GM12875 (cell line): ENCODE data around the gene PLTP.
A peak's percentile ranks its signal among the peaks of the same experiment; 100 is the strongest.

Experiments used
- H3K4me3 ChIP-seq: one replicate; pipeline ENCODE4 v1.5.1; 2011; ENCODE audit warnings: low read depth, low read length, control low read depth
- TF ChIP-seq, protein P1 (sequence below): IDR thresholded peaks from 2 replicates; pipeline ENCODE4 v1.5.1; 2011; ENCODE audit warnings: low read depth, mild to moderate bottlenecking, control low read depth, inconsistent platforms, low read length, moderate library complexity, borderline replicate concordance; ENCODE audit not compliant: insufficient read depth

Gene PLTP

DNA sequence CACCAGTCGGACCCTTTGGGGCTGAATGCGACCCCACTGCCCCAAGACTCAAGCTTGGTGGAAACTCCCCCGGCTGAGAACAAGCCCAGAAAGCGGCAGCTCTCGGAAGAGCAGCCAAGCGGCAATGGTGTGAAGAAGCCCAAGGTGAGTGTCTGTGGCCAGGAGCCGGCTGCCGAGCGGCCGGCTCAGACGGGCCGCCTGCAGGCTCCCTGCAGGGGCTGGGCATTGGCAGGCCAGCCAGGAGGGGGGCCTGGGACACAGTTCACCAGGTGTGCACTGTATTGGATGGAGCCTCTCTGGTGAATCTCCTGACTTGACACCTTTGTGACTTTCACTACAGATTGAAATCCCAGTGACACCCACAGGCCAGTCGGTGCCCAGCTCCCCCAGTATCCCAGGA, 28.5 kb upstream of the PLTP start:
- TF ChIP-seq, protein P1, sequence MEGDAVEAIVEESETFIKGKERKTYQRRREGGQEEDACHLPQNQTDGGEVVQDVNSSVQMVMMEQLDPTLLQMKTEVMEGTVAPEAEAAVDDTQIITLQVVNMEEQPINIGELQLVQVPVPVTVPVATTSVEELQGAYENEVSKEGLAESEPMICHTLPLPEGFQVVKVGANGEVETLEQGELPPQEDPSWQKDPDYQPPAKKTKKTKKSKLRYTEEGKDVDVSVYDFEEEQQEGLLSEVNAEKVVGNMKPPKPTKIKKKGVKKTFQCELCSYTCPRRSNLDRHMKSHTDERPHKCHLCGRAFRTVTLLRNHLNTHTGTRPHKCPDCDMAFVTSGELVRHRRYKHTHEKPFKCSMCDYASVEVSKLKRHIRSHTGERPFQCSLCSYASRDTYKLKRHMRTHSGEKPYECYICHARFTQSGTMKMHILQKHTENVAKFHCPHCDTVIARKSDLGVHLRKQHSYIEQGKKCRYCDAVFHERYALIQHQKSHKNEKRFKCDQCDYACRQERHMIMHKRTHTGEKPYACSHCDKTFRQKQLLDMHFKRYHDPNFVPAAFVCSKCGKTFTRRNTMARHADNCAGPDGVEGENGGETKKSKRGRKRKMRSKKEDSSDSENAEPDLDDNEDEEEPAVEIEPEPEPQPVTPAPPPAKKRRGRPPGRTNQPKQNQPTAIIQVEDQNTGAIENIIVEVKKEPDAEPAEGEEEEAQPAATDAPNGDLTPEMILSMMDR, result no peak
- no peak overlapping the region for H3K4me3 ChIP-seq

DNA sequence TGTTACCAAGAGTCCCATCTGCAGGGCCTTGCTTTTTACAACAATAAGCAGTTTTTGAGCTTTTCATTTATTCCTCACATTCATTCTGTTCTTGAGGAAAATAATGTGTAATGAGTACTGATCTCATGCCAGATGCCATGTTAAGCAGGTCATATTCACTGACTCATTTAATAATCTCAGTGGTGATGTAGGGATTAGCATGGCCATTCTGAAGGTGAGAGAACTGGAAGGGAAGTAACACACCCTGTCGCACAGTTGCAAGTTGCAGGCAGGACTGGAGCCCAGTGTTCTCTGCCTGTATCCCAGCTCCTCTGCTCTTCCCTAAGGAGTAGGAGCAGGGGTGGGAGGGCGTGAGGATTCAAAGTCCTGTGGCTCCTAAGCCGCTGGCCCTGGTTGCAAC, 28.1 kb upstream of the PLTP start:
- TF ChIP-seq, protein P1, result no peak
- H3K4me3 ChIP-seq, result no peak overlapping the region

DNA sequence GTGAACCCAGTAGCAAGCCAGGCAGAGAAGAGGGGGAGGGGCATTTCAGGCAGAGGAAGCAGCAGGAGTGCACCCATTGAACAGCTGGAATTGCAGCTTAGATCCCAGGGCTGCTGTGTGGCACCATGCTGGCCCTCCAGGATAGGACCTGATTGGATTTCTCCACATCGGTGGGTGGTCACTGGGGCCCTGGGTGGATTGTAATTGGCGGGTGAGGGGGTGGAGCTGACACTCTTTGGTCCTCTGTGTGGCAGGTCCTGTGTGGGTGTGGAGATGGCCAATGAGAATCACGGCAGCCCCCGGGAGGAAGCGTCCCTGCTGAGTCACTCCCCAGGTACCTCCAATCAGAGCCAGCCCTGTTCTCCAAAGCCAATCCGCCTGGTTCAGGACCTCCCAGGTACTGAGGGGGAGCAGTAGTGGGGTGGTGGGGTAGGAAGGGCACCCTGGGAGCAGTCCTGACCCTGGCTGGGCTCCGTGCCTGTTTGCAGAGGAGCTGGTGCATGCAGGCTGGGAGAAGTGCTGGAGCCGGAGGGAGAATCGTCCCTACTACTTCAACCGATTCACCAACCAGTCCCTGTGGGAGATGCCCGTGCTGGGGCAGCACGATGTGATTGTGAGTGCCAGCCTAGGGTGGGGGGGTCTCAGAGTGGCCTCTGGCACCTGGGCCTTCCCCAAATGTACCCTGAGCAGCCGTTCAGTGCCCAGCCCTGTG, 26.9 kb upstream of the PLTP start:
- TF ChIP-seq, protein P1, result no peak
- H3K4me3 ChIP-seq, result no peak overlapping the region

DNA sequence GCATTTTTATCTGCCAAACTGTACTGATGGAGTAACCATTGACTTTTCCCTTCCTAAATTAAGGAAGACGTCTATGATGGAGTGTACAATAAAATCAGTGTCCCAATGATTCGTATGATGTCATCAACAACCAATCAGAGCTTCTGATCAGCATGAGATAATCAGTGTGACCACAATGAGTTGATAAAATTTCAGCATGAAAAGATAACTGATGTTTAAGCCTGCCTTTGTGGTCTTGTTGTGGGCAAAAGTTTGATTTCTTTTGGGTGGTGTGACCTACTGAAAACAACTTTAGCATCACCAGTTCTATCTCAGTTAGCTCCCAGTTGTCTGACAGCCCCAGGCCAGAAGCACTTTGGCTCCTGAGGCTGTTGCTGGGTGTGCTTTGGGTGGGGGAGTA, 25.8 kb upstream of the PLTP start:
- H3K4me3 ChIP-seq, result no peak overlapping the region
- TF ChIP-seq, protein P1, result no peak

DNA sequence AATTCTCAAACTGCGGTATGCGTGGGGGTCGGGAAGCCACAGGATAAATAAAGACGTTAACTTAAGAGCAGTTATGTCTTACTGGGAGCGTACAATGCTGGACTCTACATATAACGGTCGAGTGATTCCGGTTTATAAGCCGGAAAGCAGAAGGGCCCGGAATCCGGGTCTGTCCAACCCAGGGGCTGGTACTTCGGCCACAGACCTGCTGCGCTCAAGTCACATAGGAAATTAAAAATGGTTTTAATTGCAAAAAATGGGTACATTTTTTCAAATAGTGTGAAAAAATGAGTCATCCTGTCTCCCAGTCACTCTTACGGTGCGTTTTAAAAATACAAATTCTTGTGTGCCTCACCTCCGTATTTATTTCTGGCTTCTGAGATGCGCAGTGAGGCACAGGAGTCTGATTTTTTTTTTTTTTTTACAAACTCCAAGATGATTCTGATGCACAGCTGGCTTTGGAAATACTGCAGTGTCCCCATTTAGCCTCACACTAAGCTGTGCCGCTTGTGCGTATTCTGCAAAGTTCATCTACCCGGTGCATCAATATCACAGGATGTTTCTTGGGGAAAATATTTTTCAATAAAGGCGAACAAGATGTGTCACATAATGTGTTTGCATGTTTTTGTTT, 23.6 kb upstream of the PLTP start:
- TF ChIP-seq, protein P1, result no peak
- peak overlapping the region; percentile 47 for H3K4me3 ChIP-seq

DNA sequence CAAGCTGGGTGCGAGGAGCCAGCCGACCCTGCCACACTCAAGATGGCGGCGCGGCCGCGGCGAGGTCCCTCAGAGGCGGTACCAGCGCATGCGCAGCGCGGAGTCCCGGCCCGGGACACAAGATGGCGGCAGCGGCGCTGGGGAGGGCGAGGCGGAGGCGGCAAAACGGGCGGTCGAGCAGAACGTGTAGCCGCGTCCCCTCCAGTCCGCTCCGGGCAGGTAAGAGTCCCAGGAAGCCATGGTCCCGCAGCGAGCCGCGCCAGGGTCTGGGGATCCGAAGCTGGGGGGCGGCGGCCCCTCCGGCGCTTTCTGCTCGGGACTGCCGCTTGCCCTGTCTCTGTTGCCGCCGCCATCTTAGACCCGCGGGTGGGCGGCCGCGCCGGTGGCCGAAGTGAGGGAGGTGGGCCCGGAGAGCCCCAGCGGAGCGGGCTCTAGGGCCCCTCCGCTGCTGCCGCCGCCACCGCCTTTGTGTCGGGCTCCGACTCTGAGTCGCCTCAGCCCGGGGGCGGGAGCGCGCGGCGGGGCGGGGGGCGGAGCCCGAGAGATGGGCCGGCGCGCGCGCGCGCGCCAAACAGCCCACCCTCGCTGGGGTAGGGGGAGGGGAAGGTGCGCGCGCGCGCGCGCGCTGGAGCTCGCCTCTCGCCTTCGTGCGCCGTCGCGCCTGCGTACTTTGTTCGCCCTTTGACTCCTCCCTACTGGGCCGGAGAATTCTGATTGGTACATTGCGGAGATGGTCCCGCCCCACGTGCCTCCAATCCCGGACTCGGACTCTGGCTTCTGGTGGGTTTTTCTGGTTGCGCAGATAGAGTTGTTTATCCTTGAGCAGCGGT, 22.8 kb upstream of the PLTP start, which contains the start of gene PCIF1:
PCIF1 (plus strand) TSS at position 98 of the 830 bp plus-strand sequence. CDS start 4,317 bp downstream, outside the sequence.
- TF ChIP-seq, protein P1, result no peak
- H3K4me3 ChIP-seq, result peak within 1 kb of the TSS; percentile 90
